Testis (tissue), 2 donors: ENCODE measurements around the gene DOCK9.

Experiments used
- CTCF ChIP-seq, 3 experiments: fragments of 450-650 bp in 2 of 3; fragments of 200-600 bp in 1 of 3; sonication (generic) in 1 of 3; IDR thresholded peaks; one replicate each; pipeline ENCODE4 v1.5.1; 2016 to 2019; ENCODE audit warnings: antibody characterized with exemption in 3 of 3, mild to moderate bottlenecking in 2 of 3, moderate library complexity in 1 of 3
- POLR2A ChIP-seq: fragments of 450-650 bp; IDR thresholded peaks from one replicate; pipeline ENCODE4 v1.6.1; 2017; ENCODE audit warnings: antibody characterized with exemption, mild to moderate bottlenecking, moderate library complexity

GRCh38 chr13:98888890-98889279 is 89.0 kb downstream of the DOCK9 start:
- TF ChIP-seq CTCF (IDR thresholded peaks at IDR 0.05): no peak
- TF ChIP-seq POLR2A: no peak
